22Rv1 (cell line): ENCODE data around the gene IVD.

Experiments
- H3K27ac ChIP-seq: fragments of 450-650 bp; 2 replicates; pipeline ENCODE4 v1.5.1; 2017
- ZFX ChIP-seq: fragments of 450-650 bp; IDR thresholded peaks from 2 replicates; pipeline ENCODE4 v1.6.1; 2017; ENCODE audit warnings: antibody characterized with exemption, borderline replicate concordance
- TF ChIP-seq, protein P1 (sequence below): fragments of 450-650 bp; IDR thresholded peaks from 2 replicates; pipeline ENCODE4 v1.5.1; 2017; ENCODE audit warnings: mild to moderate bottlenecking

The IVD gene

DNA sequence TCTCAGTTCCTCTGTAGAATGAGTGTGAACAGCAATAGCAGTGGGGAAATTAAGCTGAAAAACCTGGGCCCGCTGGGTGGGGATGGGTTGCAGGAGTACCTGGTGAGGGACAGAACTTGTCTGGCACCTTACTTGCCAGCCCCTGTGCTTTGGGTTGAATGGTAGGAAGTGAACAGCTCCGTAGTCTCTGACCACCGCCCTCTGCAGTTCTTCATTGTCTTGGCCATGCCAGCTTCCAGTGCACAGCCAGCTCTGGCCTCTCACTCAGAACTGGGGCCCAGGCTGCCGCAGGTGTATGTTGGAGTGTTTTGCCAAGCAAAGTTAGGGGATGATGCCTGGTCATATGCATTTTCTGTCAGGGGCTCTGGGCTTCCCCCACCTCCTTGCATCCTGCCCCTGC lies 51.1 kb downstream of the IVD start:
- TF ChIP-seq, protein P1, sequence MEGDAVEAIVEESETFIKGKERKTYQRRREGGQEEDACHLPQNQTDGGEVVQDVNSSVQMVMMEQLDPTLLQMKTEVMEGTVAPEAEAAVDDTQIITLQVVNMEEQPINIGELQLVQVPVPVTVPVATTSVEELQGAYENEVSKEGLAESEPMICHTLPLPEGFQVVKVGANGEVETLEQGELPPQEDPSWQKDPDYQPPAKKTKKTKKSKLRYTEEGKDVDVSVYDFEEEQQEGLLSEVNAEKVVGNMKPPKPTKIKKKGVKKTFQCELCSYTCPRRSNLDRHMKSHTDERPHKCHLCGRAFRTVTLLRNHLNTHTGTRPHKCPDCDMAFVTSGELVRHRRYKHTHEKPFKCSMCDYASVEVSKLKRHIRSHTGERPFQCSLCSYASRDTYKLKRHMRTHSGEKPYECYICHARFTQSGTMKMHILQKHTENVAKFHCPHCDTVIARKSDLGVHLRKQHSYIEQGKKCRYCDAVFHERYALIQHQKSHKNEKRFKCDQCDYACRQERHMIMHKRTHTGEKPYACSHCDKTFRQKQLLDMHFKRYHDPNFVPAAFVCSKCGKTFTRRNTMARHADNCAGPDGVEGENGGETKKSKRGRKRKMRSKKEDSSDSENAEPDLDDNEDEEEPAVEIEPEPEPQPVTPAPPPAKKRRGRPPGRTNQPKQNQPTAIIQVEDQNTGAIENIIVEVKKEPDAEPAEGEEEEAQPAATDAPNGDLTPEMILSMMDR, result no peak
- no peak for TF ChIP-seq ZFX
- no peak overlapping the region for H3K27ac ChIP-seq

DNA sequence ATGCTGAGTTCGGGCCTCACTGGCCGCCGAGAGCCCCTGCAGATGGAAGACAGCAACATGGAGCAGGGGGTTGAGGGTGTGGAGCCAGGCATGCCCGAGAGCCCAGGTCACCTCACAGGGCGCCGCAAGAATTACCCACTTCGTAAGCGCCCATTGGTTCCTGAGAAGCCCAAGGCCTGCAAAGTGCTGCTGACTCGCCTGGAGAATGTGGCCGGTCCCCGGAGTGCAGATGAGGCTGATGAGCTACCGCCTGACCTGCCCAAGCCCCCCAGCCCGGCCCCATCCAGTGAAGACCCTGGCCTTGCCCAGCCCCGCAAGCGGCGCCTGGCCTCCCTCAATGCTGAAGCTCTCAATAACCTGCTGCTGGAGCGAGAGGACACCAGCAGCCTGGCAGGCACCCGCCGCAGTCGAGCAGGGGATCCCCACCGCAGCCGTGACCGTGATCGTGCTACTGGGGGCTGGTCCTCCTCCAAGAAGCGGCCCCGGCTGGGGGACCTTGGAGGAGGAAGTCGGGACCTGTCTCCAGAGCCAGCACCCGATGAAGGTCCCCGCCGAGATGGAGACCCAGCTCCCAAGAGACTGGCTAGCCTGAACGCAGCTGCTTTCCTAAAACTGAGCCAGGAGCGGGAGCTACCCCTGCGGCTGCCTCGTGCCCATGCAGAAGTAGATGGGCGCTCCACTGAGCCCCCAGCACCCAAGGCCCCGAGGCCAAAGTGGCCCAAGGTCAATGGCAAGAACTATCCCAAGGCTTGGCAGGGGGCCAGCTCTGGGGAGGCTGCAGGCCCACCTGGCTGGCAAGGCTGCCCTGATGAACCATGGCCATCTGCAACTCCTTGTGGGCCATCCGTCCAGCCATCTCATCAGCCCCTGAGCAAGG lies 53.1 kb downstream of the IVD start:
- TF ChIP-seq, protein P1, result no peak
- TF ChIP-seq ZFX, result no peak
- no peak overlapping the region for H3K27ac ChIP-seq

DNA sequence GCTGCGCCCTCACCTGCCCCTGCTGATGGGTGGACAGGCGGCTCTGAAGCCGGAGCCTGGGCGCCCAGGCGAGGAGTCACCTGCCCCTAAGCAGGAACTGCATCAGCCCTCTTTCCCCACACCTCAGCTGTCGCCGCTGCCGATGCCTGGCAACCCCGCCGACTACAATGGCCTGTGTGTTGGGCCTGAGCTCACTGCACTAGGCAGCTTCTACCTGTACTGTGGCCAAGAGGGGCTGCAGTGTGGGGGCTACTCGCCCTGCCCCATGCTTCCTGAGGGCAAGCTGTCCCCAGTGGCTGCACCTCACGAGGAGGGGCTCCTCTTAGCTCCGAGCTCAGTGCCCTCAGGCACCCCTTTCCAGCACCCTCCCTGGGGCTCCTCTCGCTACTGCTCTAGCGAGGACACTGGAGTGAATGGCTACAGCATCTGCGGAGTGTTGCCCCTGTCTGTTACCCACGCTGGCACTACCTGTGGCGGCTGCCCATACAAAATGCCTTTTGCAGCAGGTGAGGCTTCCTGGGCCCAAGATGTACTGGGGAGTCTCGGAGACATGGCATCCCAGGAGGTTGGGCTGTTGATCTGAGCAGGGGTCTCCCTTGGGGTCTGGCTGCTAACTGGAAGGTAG lies 53.9 kb downstream of the IVD start:
- TF ChIP-seq, protein P1, result no peak
- no peak for TF ChIP-seq ZFX
- no peak overlapping the region for H3K27ac ChIP-seq

DNA sequence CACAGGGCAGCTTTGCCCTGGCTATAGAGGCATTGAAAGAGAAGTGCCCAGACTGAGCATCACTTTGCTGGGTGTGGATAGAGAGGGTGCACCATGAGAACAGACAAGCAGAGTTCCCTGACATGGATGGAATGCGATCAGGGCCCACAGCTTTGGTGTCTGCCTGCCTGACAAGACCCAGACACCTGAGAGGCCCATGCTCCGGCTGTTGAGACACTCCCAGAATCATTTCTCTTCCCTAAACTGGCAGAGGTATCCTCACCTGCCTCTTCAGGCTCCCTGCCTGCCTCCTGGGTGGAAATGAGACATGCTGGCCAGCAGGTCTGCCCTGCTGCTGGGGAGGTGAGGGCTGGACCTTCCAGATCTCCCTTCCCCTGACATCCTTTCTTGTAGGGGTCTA lies 54.8 kb downstream of the IVD start:
- no peak overlapping the region for H3K27ac ChIP-seq
- TF ChIP-seq ZFX, result no peak
- TF ChIP-seq, protein P1, result no peak

DNA sequence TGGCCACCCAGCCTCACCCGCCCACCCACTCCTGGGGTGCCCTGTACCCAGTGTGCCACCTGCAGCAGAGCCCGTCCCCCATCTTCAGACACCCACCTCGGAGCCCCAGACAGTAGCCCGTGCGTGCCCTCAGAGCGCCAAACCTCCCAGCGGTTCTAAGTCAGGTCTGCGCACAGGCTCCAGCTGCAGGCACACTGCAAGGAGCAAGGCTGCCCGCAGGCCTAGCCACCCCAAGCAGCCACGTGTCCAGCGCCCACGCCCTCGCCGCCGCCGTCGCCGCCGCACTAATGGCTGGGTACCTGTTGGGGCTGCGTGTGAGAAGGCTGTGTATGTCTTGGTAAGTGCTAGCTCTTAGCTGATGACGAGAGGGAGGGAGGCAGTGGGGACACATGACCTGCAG lies 56.4 kb downstream of the IVD start:
- TF ChIP-seq, protein P1, result no peak
- TF ChIP-seq ZFX, result no peak
- no peak overlapping the region for H3K27ac ChIP-seq

DNA sequence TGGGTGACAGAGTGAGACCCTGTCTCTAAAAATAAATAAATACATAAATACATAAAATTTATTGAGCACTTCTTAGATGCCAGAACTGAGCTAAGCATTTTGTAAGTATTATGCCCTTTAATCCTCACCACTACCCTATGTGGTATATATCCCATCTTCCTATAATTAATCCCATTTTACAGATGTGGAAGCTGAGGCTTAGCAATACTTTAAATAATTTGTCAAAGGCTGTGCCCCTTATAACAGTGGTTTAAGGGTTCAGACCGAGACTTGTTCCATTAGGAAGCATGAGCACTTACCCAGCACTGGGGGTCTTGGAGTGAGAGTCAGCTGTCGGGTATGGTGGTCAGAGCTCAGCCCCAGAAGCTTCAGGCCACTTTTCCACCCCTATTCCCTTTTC lies 57.7 kb downstream of the IVD start:
- no peak overlapping the region for H3K27ac ChIP-seq
- TF ChIP-seq, protein P1, result no peak
- no peak for TF ChIP-seq ZFX

DNA sequence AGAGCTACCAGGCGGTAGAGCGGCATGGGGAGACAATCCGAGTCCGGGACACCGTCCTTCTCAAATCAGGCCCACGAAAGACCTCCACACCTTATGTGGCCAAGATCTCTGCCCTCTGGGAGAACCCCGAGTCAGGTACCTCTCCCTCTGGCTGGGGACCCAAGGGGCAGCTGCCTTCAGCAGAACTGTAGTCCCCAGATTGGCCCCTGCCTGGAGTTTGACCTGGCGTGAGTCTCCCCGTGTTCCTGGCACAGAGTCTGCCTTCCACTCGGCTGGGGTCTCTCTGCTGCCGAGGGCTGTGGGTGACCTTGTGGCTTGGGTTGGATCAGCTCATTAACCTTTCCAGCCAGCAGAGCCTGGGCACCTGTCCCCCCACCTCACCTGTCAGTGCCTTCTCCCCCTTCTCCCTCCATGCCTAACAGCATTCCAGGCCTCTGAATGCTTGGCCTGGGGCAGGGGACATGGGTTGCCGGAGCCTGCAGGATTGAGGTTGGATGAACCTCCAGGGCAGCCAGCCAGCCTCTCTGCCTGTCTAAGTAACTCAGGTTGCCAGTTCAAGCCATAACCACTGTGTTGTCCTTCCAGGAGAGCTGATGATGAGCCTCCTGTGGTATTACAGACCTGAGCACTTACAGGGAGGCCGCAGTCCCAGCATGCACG lies 58.4 kb downstream of the IVD start:
- no peak overlapping the region for H3K27ac ChIP-seq
- no peak for TF ChIP-seq ZFX
- TF ChIP-seq, protein P1, result no peak
